ENCODE measurements around the gene COL24A1.
A peak's percentile ranks its signal among the peaks of the same experiment; 100 is the strongest.
"Not testable (repeated sequence)": the region's sequence is repeated elsewhere in the genome, so short reads cannot be mapped to it uniquely, and the experiment has no call there.

Gene COL24A1

DNA sequence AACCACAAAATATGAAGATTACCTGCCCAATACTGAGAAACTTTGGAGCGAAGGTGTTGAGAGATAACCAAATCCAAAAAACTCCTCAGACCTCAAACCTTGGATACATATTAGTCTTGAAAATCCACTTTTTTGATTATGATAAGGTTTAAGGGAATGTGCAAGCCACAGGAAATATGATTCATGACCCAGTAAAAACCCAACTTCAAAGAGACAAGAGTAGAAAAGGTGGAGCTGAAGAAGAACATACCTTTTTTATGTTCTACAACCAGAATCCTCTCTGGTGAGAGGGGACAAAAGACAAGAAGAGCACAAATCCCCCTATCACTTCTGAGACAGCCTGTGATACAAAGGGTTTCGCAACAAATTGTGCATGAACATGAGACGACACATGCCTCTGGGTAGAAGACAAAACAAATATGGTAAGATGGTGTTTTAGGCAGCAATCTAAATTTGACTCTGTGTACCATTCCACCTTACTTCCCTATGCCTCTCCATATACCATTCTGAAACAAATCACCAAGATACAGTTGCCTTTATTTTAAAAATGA, 37.3 kb downstream of the COL24A1 start:
- Histone ChIP-seq H3K79me2 (ENCODE audit: insufficient read depth, low read length) (no peaks in the 10 kb centered on the region), H3K4me3 (ENCODE audit: low read depth in 1 of 2, low read length in 2 of 2) (no peak overlapping the region), H4K20me1 (ENCODE audit: insufficient read depth, low read length) (no peaks in the 10 kb centered on the region), H2AFZ (ENCODE audit: low read depth, low read length) (no peak overlapping the region), H3K36me3 (ENCODE audit: insufficient read depth, low read length) (no peaks in the 10 kb centered on the region), H3K4me1 (ENCODE audit: insufficient read depth, low read length) (peaks cover 30% of the 10 kb centered on the region), H3K9ac (ENCODE audit: low read depth, low read length) (no peak overlapping the region), H3K27ac (ENCODE audit: low read length) (no peak overlapping the region), H3K27me3 (ENCODE audit: insufficient read depth, low read length, poor library complexity) (no peaks in the 10 kb centered on the region), H3K4me2 (ENCODE audit: insufficient read depth, low read length) (no peak overlapping the region), H3K9me3 (ENCODE audit: insufficient read depth, low read length, severe bottlenecking) (no peaks in the 10 kb centered on the region)
- ATAC-seq (ENCODE audit: insufficient read depth, low read depth), result peak; percentile 50
- DNase-seq, result no peak
- no peak for TF ChIP-seq EZH2 (IDR thresholded peaks at IDR 0.05; ENCODE audit: borderline replicate concordance, low read depth, low read length, severe bottlenecking)
- TF ChIP-seq, protein P1, sequence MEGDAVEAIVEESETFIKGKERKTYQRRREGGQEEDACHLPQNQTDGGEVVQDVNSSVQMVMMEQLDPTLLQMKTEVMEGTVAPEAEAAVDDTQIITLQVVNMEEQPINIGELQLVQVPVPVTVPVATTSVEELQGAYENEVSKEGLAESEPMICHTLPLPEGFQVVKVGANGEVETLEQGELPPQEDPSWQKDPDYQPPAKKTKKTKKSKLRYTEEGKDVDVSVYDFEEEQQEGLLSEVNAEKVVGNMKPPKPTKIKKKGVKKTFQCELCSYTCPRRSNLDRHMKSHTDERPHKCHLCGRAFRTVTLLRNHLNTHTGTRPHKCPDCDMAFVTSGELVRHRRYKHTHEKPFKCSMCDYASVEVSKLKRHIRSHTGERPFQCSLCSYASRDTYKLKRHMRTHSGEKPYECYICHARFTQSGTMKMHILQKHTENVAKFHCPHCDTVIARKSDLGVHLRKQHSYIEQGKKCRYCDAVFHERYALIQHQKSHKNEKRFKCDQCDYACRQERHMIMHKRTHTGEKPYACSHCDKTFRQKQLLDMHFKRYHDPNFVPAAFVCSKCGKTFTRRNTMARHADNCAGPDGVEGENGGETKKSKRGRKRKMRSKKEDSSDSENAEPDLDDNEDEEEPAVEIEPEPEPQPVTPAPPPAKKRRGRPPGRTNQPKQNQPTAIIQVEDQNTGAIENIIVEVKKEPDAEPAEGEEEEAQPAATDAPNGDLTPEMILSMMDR (IDR thresholded peaks at IDR 0.05; ENCODE audit: borderline replicate concordance, extremely low read depth, low read length, poor library complexity, severe bottlenecking), result no peak

GRCh38 chr1:86114816-86115400, 41.7 kb downstream of the COL24A1 start:
- no peak overlapping the region for H3K4me3 ChIP-seq (ENCODE audit: low read depth in 1 of 2, low read length in 2 of 2)
- no peaks in the 10 kb centered on the region for H3K79me2 ChIP-seq (ENCODE audit: insufficient read depth, low read length)
- no peaks in the 10 kb centered on the region for H3K27me3 ChIP-seq (ENCODE audit: insufficient read depth, low read length, poor library complexity)
- no peak overlapping the region for H2AFZ ChIP-seq (ENCODE audit: low read depth, low read length)
- no peaks in the 10 kb centered on the region for H4K20me1 ChIP-seq (ENCODE audit: insufficient read depth, low read length)
- DNase-seq (no peak), ATAC-seq (ENCODE audit: insufficient read depth, low read depth) (no peak)
- H3K4me1 ChIP-seq (ENCODE audit: insufficient read depth, low read length), result peaks cover 13% of the 10 kb centered on the region
- no peaks in the 10 kb centered on the region for H3K36me3 ChIP-seq (ENCODE audit: insufficient read depth, low read length)
- H3K9me3 ChIP-seq (ENCODE audit: insufficient read depth, low read length, severe bottlenecking), result no peaks in the 10 kb centered on the region
- no peak overlapping the region for H3K4me2 ChIP-seq (ENCODE audit: insufficient read depth, low read length)
- TF ChIP-seq EZH2 (IDR thresholded peaks at IDR 0.05; ENCODE audit: borderline replicate concordance, low read depth, low read length, severe bottlenecking), result no peak
- TF ChIP-seq, protein P1 (IDR thresholded peaks at IDR 0.05; ENCODE audit: borderline replicate concordance, extremely low read depth, low read length, poor library complexity, severe bottlenecking), result no peak
- no peak overlapping the region for H3K27ac ChIP-seq (ENCODE audit: low read length)
- H3K9ac ChIP-seq (ENCODE audit: low read depth, low read length), result no peak overlapping the region

- H3K27ac ChIP-seq (ENCODE audit: low read length), result no peak overlapping the region
These were observed 42.3 kb downstream of the COL24A1 start for GRCh38 chr1:86114236-86114635.

GRCh38 chr1:86111590-86111989, 45.0 kb downstream of the COL24A1 start:
- H3K9ac ChIP-seq (ENCODE audit: low read depth, low read length); H3K36me3 ChIP-seq (ENCODE audit: insufficient read depth, low read length); ATAC-seq (ENCODE audit: insufficient read depth, low read depth); H3K4me2 ChIP-seq (ENCODE audit: insufficient read depth, low read length); H3K9me3 ChIP-seq (ENCODE audit: insufficient read depth, low read length, severe bottlenecking); DNase-seq; H2AFZ ChIP-seq (ENCODE audit: low read depth, low read length); H4K20me1 ChIP-seq (ENCODE audit: insufficient read depth, low read length); H3K79me2 ChIP-seq (ENCODE audit: insufficient read depth, low read length); H3K27me3 ChIP-seq (ENCODE audit: insufficient read depth, low read length, poor library complexity); H3K4me3 ChIP-seq (ENCODE audit: low read depth in 1 of 2, low read length in 2 of 2); H3K4me1 ChIP-seq (ENCODE audit: insufficient read depth, low read length); H3K27ac ChIP-seq (ENCODE audit: low read length): not testable (repeated sequence)

More at GRCh38 chr1:86114236-86114635, 42.3 kb downstream of the COL24A1 start:
- Histone ChIP-seq H3K36me3 (ENCODE audit: insufficient read depth, low read length) (no peaks in the 10 kb centered on the region), H3K4me2 (ENCODE audit: insufficient read depth, low read length) (no peak overlapping the region), H3K27me3 (ENCODE audit: insufficient read depth, low read length, poor library complexity) (no peaks in the 10 kb centered on the region), H3K9ac (ENCODE audit: low read depth, low read length) (no peak overlapping the region), H2AFZ (ENCODE audit: low read depth, low read length) (no peak overlapping the region), H3K4me1 (ENCODE audit: insufficient read depth, low read length) (peaks cover 7% of the 10 kb centered on the region), H4K20me1 (ENCODE audit: insufficient read depth, low read length) (no peaks in the 10 kb centered on the region), H3K79me2 (ENCODE audit: insufficient read depth, low read length) (no peaks in the 10 kb centered on the region), H3K9me3 (ENCODE audit: insufficient read depth, low read length, severe bottlenecking) (no peaks in the 10 kb centered on the region), H3K4me3 (ENCODE audit: low read depth in 1 of 2, low read length in 2 of 2) (no peak overlapping the region)
- no peak for ATAC-seq (ENCODE audit: insufficient read depth, low read depth)
- no peak for TF ChIP-seq EZH2 (IDR thresholded peaks at IDR 0.05; ENCODE audit: borderline replicate concordance, low read depth, low read length, severe bottlenecking)
- TF ChIP-seq, protein P1 (IDR thresholded peaks at IDR 0.05; ENCODE audit: borderline replicate concordance, extremely low read depth, low read length, poor library complexity, severe bottlenecking), result no peak
- no peak for DNase-seq
